ENCODE measurements around the gene SCN9A. TPM values are rescaled to one million over a fixed set of nuclear protein-coding genes. Genes with fewer than 3 reads are reported as not detected.
"Not testable (repeated sequence)": the region's sequence is repeated elsewhere in the genome, so short reads cannot be mapped to it uniquely, and the experiment has no call there.

SCN9A gene
- total RNA-seq, 2 experiments from 2014 or later = not detected

DNA sequence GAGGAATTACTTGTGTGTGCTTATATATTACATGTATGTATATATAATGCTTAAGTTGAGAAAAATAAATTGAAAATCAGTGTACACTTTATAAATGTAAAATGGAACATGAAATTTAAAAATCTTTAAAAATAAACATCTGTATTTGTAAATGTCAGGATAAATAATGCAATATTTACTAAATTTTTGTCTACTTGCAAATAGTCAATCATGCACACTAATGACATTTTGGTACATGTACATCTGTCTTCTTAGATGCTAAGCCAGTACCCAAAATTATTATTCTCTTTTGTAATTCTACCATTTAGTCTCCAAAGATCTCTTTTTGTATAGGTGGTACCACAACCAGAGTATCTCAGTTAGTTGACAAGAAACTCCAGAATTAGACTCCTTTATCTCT lies 151.5 kb downstream of the SCN9A start:
- no peak for DNase-seq
- no peaks in the 10 kb centered on the region for H3K36me3 Mint-ChIP-seq
- intact Hi-C loops (cut with micrococcal nuclease) = no loop called here

DNA sequence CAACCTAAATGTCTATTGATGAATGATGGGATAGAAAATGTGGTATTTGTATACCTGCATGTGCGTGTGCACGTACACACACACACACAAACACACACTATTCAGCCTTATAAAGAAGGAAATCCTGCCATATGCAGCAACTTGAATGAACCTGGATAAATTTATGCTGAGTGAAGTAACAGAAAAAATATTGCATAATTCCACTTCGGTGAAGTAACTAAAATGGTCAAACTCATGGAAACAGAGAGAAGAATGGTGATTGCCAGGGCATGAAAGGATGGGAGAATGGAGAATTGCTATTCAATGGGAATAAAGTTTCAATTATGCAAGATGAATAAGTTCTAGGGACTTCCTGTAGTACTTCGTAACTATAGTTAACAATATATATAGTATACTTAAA lies 152.4 kb downstream of the SCN9A start:
- intact Hi-C loops (cut with micrococcal nuclease) = no loop called here
- no peaks in the 10 kb centered on the region for H3K9me3 Mint-ChIP-seq
- DNase-seq = no peak
- no peaks in the 10 kb centered on the region for H3K36me3 Mint-ChIP-seq
- H3K27me3 Mint-ChIP-seq = no peaks in the 10 kb centered on the region
- POLR2A ChIA-PET = no interaction called here
- H3K4me3 Mint-ChIP-seq = no peak overlapping the region
- H3K27ac Mint-ChIP-seq = no peak overlapping the region
- H3K4me1 Mint-ChIP-seq (ENCODE audit: low read depth) = no peaks in the 10 kb centered on the region
- CTCF ChIA-PET = no interaction called here

More for the DNA sequence above, 151.5 kb downstream of the SCN9A start:
- Mint-ChIP-seq H3K27ac (no peak overlapping the region), H3K27me3 (no peaks in the 10 kb centered on the region), H3K9me3 (peaks cover 6% of the 10 kb centered on the region), H3K4me1 (ENCODE audit: low read depth) (no peaks in the 10 kb centered on the region), H3K4me3 (no peak overlapping the region)
- ChIA-PET CTCF (no interaction called here), POLR2A (no interaction called here)

- no peak overlapping the region for H3K4me3 Mint-ChIP-seq
- H3K27ac Mint-ChIP-seq = no peak overlapping the region
- no peak for DNase-seq
- CTCF ChIA-PET = interaction anchor here (0.7 kb wide), 1 partner anchor 208 kb away, joined by 4 read pairs; no protein-coding TSS in a partner anchor
- H3K36me3 Mint-ChIP-seq = no peaks in the 10 kb centered on the region
- no peaks in the 10 kb centered on the region for H3K4me1 Mint-ChIP-seq (ENCODE audit: low read depth)
- peaks cover 30% of the 10 kb centered on the region for H3K9me3 Mint-ChIP-seq
- no peaks in the 10 kb centered on the region for H3K27me3 Mint-ChIP-seq
- POLR2A ChIA-PET = no interaction called here
- intact Hi-C loops (cut with micrococcal nuclease) = no loop called here
Observed at GRCh38 chr2:166211079-166211478, 164.7 kb downstream of the SCN9A start.

- H3K36me3 Mint-ChIP-seq; H3K4me3 Mint-ChIP-seq; H3K27me3 Mint-ChIP-seq; DNase-seq; POLR2A ChIA-PET; H3K27ac Mint-ChIP-seq; CTCF ChIA-PET; H3K4me1 Mint-ChIP-seq (ENCODE audit: low read depth); intact Hi-C loops (cut with micrococcal nuclease): not testable (repeated sequence)
- H3K9me3 Mint-ChIP-seq = peaks cover 25% of the 10 kb centered on the region
Observed at GRCh38 chr2:166209944-166210343, 165.8 kb downstream of the SCN9A start.

GRCh38 chr2:166209367-166209766 lies 166.4 kb downstream of the SCN9A start:
- H3K4me3 Mint-ChIP-seq; POLR2A ChIA-PET; H3K4me1 Mint-ChIP-seq (ENCODE audit: low read depth); H3K27ac Mint-ChIP-seq; H3K36me3 Mint-ChIP-seq; H3K27me3 Mint-ChIP-seq; CTCF ChIA-PET; DNase-seq; intact Hi-C loops (cut with micrococcal nuclease): not testable (repeated sequence)
- H3K9me3 Mint-ChIP-seq = peaks cover 22% of the 10 kb centered on the region

GRCh38 chr2:166206153-166206552 lies 169.6 kb downstream of the SCN9A start:
- DNase-seq; CTCF ChIA-PET; H3K27ac Mint-ChIP-seq; H3K27me3 Mint-ChIP-seq; H3K36me3 Mint-ChIP-seq; H3K4me1 Mint-ChIP-seq (ENCODE audit: low read depth); intact Hi-C loops (cut with micrococcal nuclease); POLR2A ChIA-PET; H3K4me3 Mint-ChIP-seq: not testable (repeated sequence)
- peaks cover 22% of the 10 kb centered on the region for H3K9me3 Mint-ChIP-seq

GRCh38 chr2:166202778-166203177 lies 173.0 kb downstream of the SCN9A start:
- Mint-ChIP-seq H3K4me1 (ENCODE audit: low read depth) (no peaks in the 10 kb centered on the region), H3K4me3 (no peak overlapping the region)
- CTCF ChIA-PET = no interaction called here

GRCh38 chr2:166197446-166197845 lies 178.3 kb downstream of the SCN9A start:
- Mint-ChIP-seq H3K4me1 (ENCODE audit: low read depth) (no peaks in the 10 kb centered on the region), H3K27me3 (no peaks in the 10 kb centered on the region), H3K4me3 (no peak overlapping the region), H3K9me3 (no peaks in the 10 kb centered on the region), H3K27ac (no peak overlapping the region), H3K36me3 (no peaks in the 10 kb centered on the region)
- ChIA-PET CTCF (no interaction called here), POLR2A (no interaction called here)
- DNase-seq = no peak
- intact Hi-C loops (cut with micrococcal nuclease) = no loop called here

More at GRCh38 chr2:166202778-166203177, 173.0 kb downstream of the SCN9A start:
- DNase-seq = no peak
- Mint-ChIP-seq H3K27me3 (no peaks in the 10 kb centered on the region), H3K36me3 (no peaks in the 10 kb centered on the region), H3K9me3 (peaks cover 6% of the 10 kb centered on the region), H3K27ac (no peak overlapping the region)
- POLR2A ChIA-PET = no interaction called here
- intact Hi-C loops (cut with micrococcal nuclease) = no loop called here

- H3K4me1 Mint-ChIP-seq (ENCODE audit: low read depth) = no peaks in the 10 kb centered on the region
- ChIA-PET CTCF (interaction anchor here (1.3 kb wide), 1 partner anchor 13 kb away, joined by 5 read pairs; no protein-coding TSS in a partner anchor), POLR2A (no interaction called here)
- no peaks in the 10 kb centered on the region for H3K9me3 Mint-ChIP-seq
- no peaks in the 10 kb centered on the region for H3K36me3 Mint-ChIP-seq
- no peaks in the 10 kb centered on the region for H3K27me3 Mint-ChIP-seq
- H3K27ac Mint-ChIP-seq = no peak overlapping the region
- intact Hi-C loops (cut with micrococcal nuclease) = no loop called here
- DNase-seq = no peak
- H3K4me3 Mint-ChIP-seq = no peak overlapping the region
Observed at GRCh38 chr2:166193407-166193806, 182.3 kb downstream of the SCN9A start.

DNA sequence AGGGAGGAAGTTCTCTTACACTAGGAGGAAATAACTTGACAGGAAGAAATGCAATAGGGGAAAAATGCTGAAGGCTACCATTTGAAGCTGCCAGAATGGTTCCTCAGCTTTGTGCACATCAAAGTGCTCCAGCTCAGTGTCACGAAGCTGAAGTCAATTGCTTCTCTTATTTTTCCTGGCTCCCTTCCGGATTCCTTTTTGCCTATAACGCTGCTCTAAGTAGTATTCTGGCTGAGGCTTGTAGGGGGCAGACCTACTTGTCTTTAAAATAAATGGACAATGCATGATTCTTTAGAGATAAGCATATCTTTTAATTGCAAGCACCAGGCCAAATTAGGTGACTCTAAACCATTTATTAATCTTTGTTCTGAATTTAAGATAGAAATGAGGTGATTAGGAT lies 187.7 kb downstream of the SCN9A start:
- no peaks in the 10 kb centered on the region for H3K36me3 Mint-ChIP-seq
- H3K27me3 Mint-ChIP-seq = no peaks in the 10 kb centered on the region
- H3K4me1 Mint-ChIP-seq (ENCODE audit: low read depth) = no peaks in the 10 kb centered on the region
- intact Hi-C loops (cut with micrococcal nuclease) = no loop called here
- ChIA-PET POLR2A (no interaction called here), CTCF (interaction anchor here (1.0 kb wide), 1 partner anchor 60 kb away, joined by 3 read pairs; the partner anchor contains the start of gene SCN1A)
- H3K9me3 Mint-ChIP-seq = no peaks in the 10 kb centered on the region
- no peak for DNase-seq
- no peak overlapping the region for H3K27ac Mint-ChIP-seq
- H3K4me3 Mint-ChIP-seq = no peak overlapping the region

DNA sequence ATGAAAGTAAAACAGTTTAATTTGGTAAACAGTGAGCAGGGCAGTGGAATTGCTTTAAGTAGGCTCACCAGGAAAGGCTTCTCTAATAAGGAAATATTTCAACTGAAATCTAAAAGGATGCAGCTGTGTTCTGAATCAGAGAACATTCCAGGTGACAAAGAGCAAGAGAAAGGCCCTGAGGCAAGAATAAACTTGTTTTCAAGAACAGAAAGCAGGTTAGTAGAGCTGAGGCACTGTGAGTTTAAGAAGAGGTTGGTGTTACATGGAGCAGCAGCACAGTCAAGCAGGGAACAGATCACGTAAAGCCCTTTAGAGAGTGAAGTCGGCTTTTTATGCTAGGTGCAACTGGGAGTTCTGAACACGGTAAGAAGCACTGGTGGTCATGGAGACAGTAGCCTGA lies 191.0 kb downstream of the SCN9A start:
- Mint-ChIP-seq H3K27ac (no peak overlapping the region), H3K9me3 (no peaks in the 10 kb centered on the region), H3K4me3 (no peak overlapping the region), H3K4me1 (ENCODE audit: low read depth) (no peaks in the 10 kb centered on the region), H3K27me3 (no peaks in the 10 kb centered on the region), H3K36me3 (no peaks in the 10 kb centered on the region)
- POLR2A ChIA-PET = no interaction called here
- no peak for DNase-seq
- intact Hi-C loops (cut with micrococcal nuclease) = loop anchor here (5.0 kb wide), 1 partner anchor 232 kb away; the partner anchor contains the start of gene TTC21B
- CTCF ChIA-PET = no interaction called here

- Mint-ChIP-seq H3K27me3 (no peaks in the 10 kb centered on the region), H3K4me1 (ENCODE audit: low read depth) (no peaks in the 10 kb centered on the region), H3K27ac (no peak overlapping the region), H3K36me3 (no peaks in the 10 kb centered on the region), H3K4me3 (no peak overlapping the region), H3K9me3 (no peaks in the 10 kb centered on the region)
- ChIA-PET CTCF (interaction anchor here (0.7 to 1.9 kb wide), 4 partner anchors 53 to 229 kb away, joined by 3 to 5 read pairs (median 4); partner anchors contain the start of genes SCN1A and TTC21B), POLR2A (no interaction called here)
- intact Hi-C loops (cut with micrococcal nuclease) = loop anchor here (1.0 to 5.0 kb wide), 2 partner anchors 124 to 229 kb away; partner anchors contain the start of gene TTC21B
- no peak for DNase-seq
Observed at GRCh38 chr2:166181813-166182154, 194.0 kb downstream of the SCN9A start.

DNA sequence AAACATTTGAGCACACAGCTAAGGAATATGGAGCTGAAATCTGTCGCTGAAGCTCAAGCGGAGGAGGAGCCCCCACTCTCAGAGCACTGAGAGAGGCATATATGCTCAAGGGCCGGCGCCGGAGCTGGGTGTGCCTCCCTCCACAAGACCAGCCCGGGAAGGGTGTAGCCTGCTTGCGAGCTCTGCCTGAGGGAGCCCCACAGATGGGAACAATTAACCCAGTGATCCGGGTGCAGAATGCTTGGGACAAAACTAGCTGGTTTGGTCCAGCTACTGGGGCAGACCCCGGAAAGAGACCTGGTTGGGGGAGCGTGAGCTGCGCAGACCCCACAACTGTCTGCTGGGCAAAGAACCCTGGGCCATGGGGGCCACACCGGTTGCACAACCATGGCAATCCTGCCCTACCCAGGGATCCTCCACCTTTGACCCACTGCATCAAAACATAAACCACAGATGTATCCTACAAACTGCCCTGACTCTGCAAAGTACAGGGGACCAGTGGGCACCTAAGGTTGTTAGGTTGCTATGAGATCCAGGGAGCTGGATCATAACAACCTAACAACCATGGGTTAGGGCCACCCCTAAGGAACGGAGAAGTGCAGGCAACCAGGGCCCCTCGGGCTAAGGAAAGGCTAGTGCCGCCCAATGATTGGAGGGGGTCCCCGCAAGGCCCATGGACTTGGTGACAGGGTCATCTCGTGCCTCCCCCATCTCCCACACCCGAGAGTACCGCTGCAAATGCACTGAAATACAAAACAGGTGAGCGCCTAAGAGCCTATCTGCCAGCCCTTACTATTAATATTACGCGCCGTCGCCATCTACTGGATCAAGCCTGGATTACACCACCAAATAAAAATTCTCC lies 194.6 kb downstream of the SCN9A start:
- Mint-ChIP-seq H3K27me3 (no peaks in the 10 kb centered on the region), H3K27ac (no peak overlapping the region), H3K9me3 (no peaks in the 10 kb centered on the region), H3K36me3 (no peaks in the 10 kb centered on the region), H3K4me3 (no peak overlapping the region), H3K4me1 (ENCODE audit: low read depth) (no peaks in the 10 kb centered on the region)
- intact Hi-C loops (cut with micrococcal nuclease) = loop anchor here (1.0 to 5.0 kb wide), 2 partner anchors 124 to 229 kb away; partner anchors contain the start of gene TTC21B
- ChIA-PET POLR2A (no interaction called here), CTCF (interaction anchor here (0.7 to 1.9 kb wide), 8 partner anchors 9 to 228 kb away, joined by 3 to 5 read pairs (median 4); partner anchors contain the start of genes SCN1A and TTC21B)
- peak; percentile 42 for DNase-seq

Data from activated CD4-positive, alpha-beta memory T cell treated with anti-CD3 and anti-CD28 coated beads for 36 hours (primary cell).